Adrenal gland (tissue), 12 donors: ENCODE measurements around the gene PBX1. TPM values are rescaled to one million over a fixed set of nuclear protein-coding genes. Genes with fewer than 3 reads are reported as not detected.

ENCODE experiments used
- DNase-seq, 7 donors: peaks; one replicate each; pipeline ENCODE4 v3.0.0-alpha.2; 2019 to 2020
- H3K27ac ChIP-seq, 5 donors: fragments of 200-600 bp; sonication (generic) in 4 of 5; 1 replicate in 3 of 5; 2 replicates in 2 of 5; pipeline versions ENCODE4 v1.5.1 to v1.8.0; 2016 to 2020; ENCODE audit warnings: mild to moderate bottlenecking in 1 of 5
- H3K27me3 ChIP-seq: fragments of 200-600 bp; 2 replicates; pipeline ENCODE4 v1.8.0; 2021
- H3K36me3 ChIP-seq, 2 donors: fragments of 200-600 bp; replicated peaks in 1 of 2; 1 replicate in 1 of 2; 2 replicates in 1 of 2; pipeline versions ENCODE4 v1.5.1 to v1.8.0; 2018 to 2022
- H3K4me1 ChIP-seq, 2 donors: fragments of 200-600 bp; replicated peaks in 1 of 2; 1 replicate in 1 of 2; 2 replicates in 1 of 2; pipeline versions ENCODE4 v1.5.1 to v1.8.0; 2018 to 2021
- H3K4me3 ChIP-seq, 4 donors: fragments of 200-600 bp; sonication (generic) in 3 of 4; one replicate each; pipeline ENCODE4 v1.5.1; 2016 to 2018
- H3K9me3 ChIP-seq, 3 donors: fragments of 200-600 bp; sonication (generic) in 1 of 3; replicated peaks in 1 of 3; 1 replicate in 2 of 3; 2 replicates in 1 of 3; pipeline versions ENCODE4 v1.5.1 to v1.8.0; 2016 to 2021
- CTCF ChIP-seq, 6 experiments: fragments of 450-650 bp in 4 of 6; fragments of 200-600 bp in 2 of 6; sonication (generic) in 1 of 6; IDR thresholded peaks; 1 replicate in 5 of 6; 2 replicates in 1 of 6; pipeline versions ENCODE4 v1.5.1 to v1.8.0; 2016 to 2021; ENCODE audit warnings: antibody characterized with exemption in 6 of 6, mild to moderate bottlenecking in 2 of 6, moderate library complexity in 1 of 6
- POLR2A ChIP-seq, 2 donors: fragments of 450-650 bp; IDR thresholded peaks; one replicate each; pipeline ENCODE4 v1.6.1; 2017; ENCODE audit warnings: antibody characterized with exemption in 2 of 2, mild to moderate bottlenecking in 2 of 2, moderate library complexity in 1 of 2
- WGBS, 4 donors: extraction: QIAGEN DNeasy Blood & Tissue Kit in 2 of 4; methylation state at CpG; one replicate each; pipeline versions ENCODE4 v1.1.5 to v1.1.7; 2013 to 2017; 5-methylcytosine and 5-hydroxymethylcytosine counted together
- intact Hi-C, 2 donors: fragments of 100-400 bp; cut with DNase I; formaldehyde crosslinking; loops; one replicate each; pipeline versions ENCODE4 v1.14.1 to v1.15.0; 2022 to 2023
- polyA plus RNA-seq, 3 donors: library from polyadenylated mRNA; stranded (reverse); fragments of 200-250 nt in 2 of 3; fragments of 350-450 nt in 1 of 3; fragmentation: Illumina TruSeq in 1 of 3; extraction: RNeasy Lipid Tissue Mini Kit (QIAGEN cat#74804) in 1 of 3; gene quantifications; one replicate each; pipeline ENCODE4 v1.2.3, GENCODE V29; 2013 to 2014
- total RNA-seq, 9 donors: library from RNA; depleted of rRNA in 4 of 9; stranded (reverse); fragments of >200 nt in 4 of 9; fragments of 120-200 nt in 1 of 9; fragmentation: NEBNext Ultra II Directional in 1 of 9; extraction: Animal tissue kit (Norgen Biotek cat#: 25700) in 1 of 9; gene quantifications; one replicate each; pipeline versions ENCODE4 v1.1.0 to v1.2.4, GENCODE V29; 2013 to 2023
- donor health status: healthy with polysubstance abuse.
- donor health status: Bipolar disorder and iron deficiency.
- donor health status: DM: yes; HTN: yes; CAD: no.
- donor health status: DM: no; HTN: no; CAD: no.
- donor health status: DM: no; HTN: no; CAD: no.
- donor health status: DM: yes; HTN: yes; CAD: no.

PBX1 gene
- total and polyA plus RNA-seq, 12 donors: 13.0 to 294 (median 99.3) TPM

- no peak overlapping the region for H3K27ac ChIP-seq
- no peak for TF ChIP-seq POLR2A (IDR thresholded peaks at IDR 0.05)
- TF ChIP-seq CTCF (IDR thresholded peaks at IDR 0.05): no peak
- no peaks in the 10 kb centered on the region for H3K27me3 ChIP-seq
- DNase-seq: no peak
- H3K4me1 ChIP-seq: peaks cover 4 to 13% of the 10 kb centered on the region in 2 donors
- H3K36me3 ChIP-seq: no peaks in the 10 kb centered on the region
- H3K4me3 ChIP-seq: no peak overlapping the region
- 94 to 97% (median 96%) methylated on average over 10 of the region's 10 CpGs for WGBS, 4 donors
- H3K9me3 ChIP-seq: no peaks in the 10 kb centered on the region
- intact Hi-C loops: no loop called here
Measured at GRCh38 chr1:164739189-164739588, 180.2 kb downstream of the PBX1 start.

- Histone ChIP-seq H3K9me3 (no peaks in the 10 kb centered on the region), H3K27me3 (no peaks in the 10 kb centered on the region), H3K4me3 (no peak overlapping the region), H3K4me1 (peaks cover 4 to 12% of the 10 kb centered on the region in 2 donors), H3K27ac (no peak overlapping the region), H3K36me3 (no peaks in the 10 kb centered on the region)
- DNase-seq: no peak
- TF ChIP-seq POLR2A (IDR thresholded peaks at IDR 0.05) (no peak), CTCF (IDR thresholded peaks at IDR 0.05) (no peak)
- WGBS, 4 donors: 88 to 97% (median 90%) methylated on average over 3 of the region's 3 CpGs
- intact Hi-C loops: no loop called here
Measured at GRCh38 chr1:164740000-164740526, 181.1 kb downstream of the PBX1 start.

- intact Hi-C loops: no loop called here
- Histone ChIP-seq H3K27me3 (no peaks in the 10 kb centered on the region), H3K9me3 (no peaks in the 10 kb centered on the region), H3K4me3 (no peak overlapping the region), H3K4me1 (peaks cover 11 to 15% of the 10 kb centered on the region in 2 donors), H3K27ac (no peak overlapping the region), H3K36me3 (no peaks in the 10 kb centered on the region)
- WGBS, 4 donors: 70 to 86% (median 81%) methylated on average over 3 of the region's 3 CpGs
- no peak for DNase-seq
- TF ChIP-seq POLR2A (IDR thresholded peaks at IDR 0.05): no peak
- TF ChIP-seq CTCF (IDR thresholded peaks at IDR 0.05): no peak
Measured at GRCh38 chr1:164742745-164743144, 183.8 kb downstream of the PBX1 start.

- 64 to 88% (median 76%) methylated on average over 2 of the region's 2 CpGs for WGBS, 4 donors
- H3K9me3 ChIP-seq: no peaks in the 10 kb centered on the region
- intact Hi-C loops: no loop called here
- H3K27ac ChIP-seq: no peak overlapping the region
- H3K4me1 ChIP-seq: peaks cover 23 to 25% of the 10 kb centered on the region in 2 donors
- no peaks in the 10 kb centered on the region for H3K27me3 ChIP-seq
- no peak overlapping the region for H3K4me3 ChIP-seq
- H3K36me3 ChIP-seq: no peaks in the 10 kb centered on the region
- no peak for DNase-seq
- TF ChIP-seq POLR2A (IDR thresholded peaks at IDR 0.05) (no peak), CTCF (IDR thresholded peaks at IDR 0.05) (no peak)
Measured at GRCh38 chr1:164743976-164744375, 185.0 kb downstream of the PBX1 start.
